Uterus (tissue), 4 donors: ENCODE measurements around the gene ADAP1. TPM values are rescaled to one million over a fixed set of nuclear protein-coding genes. Genes with fewer than 3 reads are reported as not detected.

Experiments used
- DNase-seq, 2 donors: peaks; one replicate each; pipeline ENCODE4 v3.0.0-alpha.2; 2019 to 2020
- H3K27ac ChIP-seq, 2 donors: fragments of 200-600 bp; sonication (generic); 1 replicate in 1 of 2; 2 replicates in 1 of 2; pipeline ENCODE4 v1.5.1; 2016 to 2018
- H3K27me3 ChIP-seq, 2 donors: fragments of 200-600 bp; sonication (generic); one replicate each; pipeline ENCODE4 v1.5.1; 2018 to 2019; ENCODE audit warnings: control low read depth in 1 of 2
- H3K36me3 ChIP-seq, 2 donors: fragments of 200-600 bp; sonication (generic); one replicate each; pipeline ENCODE4 v1.5.1; 2019; ENCODE audit warnings: control low read depth in 1 of 2
- H3K4me1 ChIP-seq, 2 donors: fragments of 200-600 bp; sonication (generic); one replicate each; pipeline ENCODE4 v1.5.1; 2018 to 2019; ENCODE audit warnings: control low read depth in 1 of 2
- H3K4me3 ChIP-seq, 2 donors: fragments of 200-600 bp; sonication (generic); 1 replicate in 1 of 2; 2 replicates in 1 of 2; pipeline ENCODE4 v1.5.1; 2018 to 2019; ENCODE audit warnings: mild to moderate bottlenecking in 1 of 2
- H3K9me3 ChIP-seq, 2 donors: fragments of 200-600 bp; sonication (generic); one replicate each; pipeline ENCODE4 v1.5.1; 2019; ENCODE audit warnings: control low read depth in 1 of 2
- CTCF ChIP-seq, 4 experiments: fragments of 200-600 bp in 2 of 4; fragments of 450-650 bp in 2 of 4; sonication (generic) in 2 of 4; IDR thresholded peaks; one replicate each; pipeline ENCODE4 v1.5.1; 2016 to 2019; ENCODE audit warnings: antibody characterized with exemption in 4 of 4, mild to moderate bottlenecking in 2 of 4, moderate library complexity in 1 of 4
- POLR2A ChIP-seq, 2 donors: fragments of 450-650 bp; IDR thresholded peaks; one replicate each; pipeline ENCODE4 v1.6.1; 2016; ENCODE audit warnings: antibody characterized with exemption in 2 of 2, mild to moderate bottlenecking in 1 of 2, moderate library complexity in 1 of 2
- intact Hi-C: fragments of 100-400 bp; cut with DNase I; formaldehyde crosslinking; loops from one replicate; pipeline ENCODE4 v1.15.1; 2023; ENCODE audit warnings: low total_unique reads
- total RNA-seq, 4 donors: library from RNA; depleted of rRNA in 3 of 4; stranded (reverse); fragments of >200 nt in 3 of 4; gene quantifications; one replicate each; pipeline versions ENCODE4 v1.1.0 to v1.2.4, GENCODE V29; 2014 to 2023
- donor health status: DM: yes; HTN: yes; CAD: no.

Gene ADAP1
- total RNA-seq, 4 donors from 2014 or later = 3.2 to 17.4 (median 10.9) TPM

GRCh38 chr7:884191-885003 lies 70.1 kb downstream of the ADAP1 start:
- H3K4me3 ChIP-seq = no peak overlapping the region
- intact Hi-C loops = no loop called here
- no peak for DNase-seq
- peaks cover 0 to 6% of the 10 kb centered on the region in 2 donors for H3K4me1 ChIP-seq
- no peak overlapping the region for H3K27ac ChIP-seq
- H3K36me3 ChIP-seq = no peaks in the 10 kb centered on the region
- no peak for TF ChIP-seq CTCF (IDR thresholded peaks at IDR 0.05)
- TF ChIP-seq POLR2A (IDR thresholded peaks at IDR 0.05) = no peak
- H3K9me3 ChIP-seq = no peaks in the 10 kb centered on the region
- no peaks in the 10 kb centered on the region for H3K27me3 ChIP-seq

GRCh38 chr7:883055-884021 lies 71.1 kb downstream of the ADAP1 start:
- H3K36me3 ChIP-seq = no peaks in the 10 kb centered on the region
- H3K4me3 ChIP-seq = no peak overlapping the region
- intact Hi-C loops = no loop called here
- DNase-seq = no peak
- H3K9me3 ChIP-seq = no peaks in the 10 kb centered on the region
- TF ChIP-seq POLR2A (IDR thresholded peaks at IDR 0.05) = no peak
- no peak for TF ChIP-seq CTCF (IDR thresholded peaks at IDR 0.05)
- peaks cover 0 to 10% of the 10 kb centered on the region in 2 donors for H3K4me1 ChIP-seq
- H3K27me3 ChIP-seq = no peaks in the 10 kb centered on the region
- H3K27ac ChIP-seq = no peak overlapping the region

GRCh38 chr7:882336-883035 lies 72.0 kb downstream of the ADAP1 start:
- intact Hi-C loops = no loop called here
- no peak overlapping the region for H3K4me3 ChIP-seq
- TF ChIP-seq POLR2A (IDR thresholded peaks at IDR 0.05) (no peak), CTCF (IDR thresholded peaks at IDR 0.05) (no peak)
- H3K4me1 ChIP-seq = peaks cover 0 to 15% of the 10 kb centered on the region in 2 donors
- no peaks in the 10 kb centered on the region for H3K9me3 ChIP-seq
- no peak for DNase-seq
- no peaks in the 10 kb centered on the region for H3K27me3 ChIP-seq
- H3K36me3 ChIP-seq = no peaks in the 10 kb centered on the region
- no peak overlapping the region for H3K27ac ChIP-seq

- Histone ChIP-seq H3K4me1 (peaks cover 0 to 15% of the 10 kb centered on the region in 2 donors), H3K27ac (no peak overlapping the region), H3K4me3 (no peak overlapping the region), H3K36me3 (no peaks in the 10 kb centered on the region), H3K27me3 (no peaks in the 10 kb centered on the region), H3K9me3 (no peaks in the 10 kb centered on the region)
- intact Hi-C loops = no loop called here
- no peak for DNase-seq
- TF ChIP-seq CTCF (IDR thresholded peaks at IDR 0.05) (no peak), POLR2A (IDR thresholded peaks at IDR 0.05) (no peak)
Observed at GRCh38 chr7:881441-882234, 72.8 kb downstream of the ADAP1 start.
